HepG2 (cell line): Measurements from ENCODE around the gene ABCC1. TPM values are rescaled to one million over a fixed set of nuclear protein-coding genes. Genes with fewer than 3 reads are reported as not detected.

Source experiments
- ATM ChIP-seq: fragments of 450-650 bp; IDR thresholded peaks from 2 replicates; pipeline ENCODE4 v1.7.1; 2017; ENCODE audit warnings: mild to moderate bottlenecking, borderline replicate concordance
- CHD2 ChIP-seq: IDR thresholded peaks from 2 replicates; pipeline ENCODE4 v1.6.1; 2011; ENCODE audit warnings: low read depth, low read length, improper control_type of control experiment
- EED ChIP-seq: sonication (generic); formaldehyde crosslinking; IDR thresholded peaks from 2 replicates; pipeline ENCODE4 v1.5.0; 2020; ENCODE audit warnings: mild to moderate bottlenecking, missing genetic modification reagents
- ERF ChIP-seq: IDR thresholded peaks from 2 replicates; pipeline ENCODE4 v1.6.1; 2018; ENCODE audit warnings: missing biosample characterization, missing genetic modification reagents
- MTA1 ChIP-seq: sonication (generic); formaldehyde crosslinking; IDR thresholded peaks from 2 replicates; pipeline ENCODE4 v1.4.0; 2020; ENCODE audit warnings: missing genetic modification reagents, mild to moderate bottlenecking, borderline replicate concordance
- MXD4 ChIP-seq: IDR thresholded peaks from 2 replicates; pipeline ENCODE4 v1.6.1; 2016; ENCODE audit warnings: mild to moderate bottlenecking, missing biosample characterization, missing genetic modification reagents
- NCOR1 ChIP-seq: fragments of 200-600 bp; sonication (generic); IDR thresholded peaks from 2 replicates; pipeline ENCODE4 v1.7.0; 2017; ENCODE audit warnings: antibody characterized with exemption, low read length, borderline replicate concordance
- NR1H2 ChIP-seq: sonication (generic); formaldehyde crosslinking; IDR thresholded peaks from 2 replicates; pipeline ENCODE4 v1.8.1; 2022; ENCODE audit warnings: low read depth, missing genetic modification reagents, borderline replicate concordance
- NR3C1 ChIP-seq: sonication (generic); formaldehyde crosslinking; IDR thresholded peaks from 2 replicates; pipeline ENCODE4 v1.4.0; 2020; ENCODE audit warnings: missing genetic modification reagents
- POGZ ChIP-seq: sonication (generic); formaldehyde crosslinking; IDR thresholded peaks from 2 replicates; pipeline ENCODE4 v1.4.0; 2020; ENCODE audit warnings: mild to moderate bottlenecking, missing genetic modification reagents
- POLR2A ChIP-seq, 2 experiments: IDR thresholded peaks; 2 replicates each; pipeline ENCODE4 v1.6.1; 2011; ENCODE audit warnings: low read depth in 2 of 2, low read length in 2 of 2, mild to moderate bottlenecking in 1 of 2, moderate library complexity in 1 of 2; ENCODE audit not compliant: insufficient read depth in 1 of 2
- RCOR2 ChIP-seq: IDR thresholded peaks from 2 replicates; pipeline ENCODE4 v1.6.1; 2016; ENCODE audit warnings: missing biosample characterization, missing genetic modification reagents
- RORA ChIP-seq: sonication (generic); formaldehyde crosslinking; IDR thresholded peaks from 2 replicates; pipeline ENCODE4 v1.5.0; 2020; ENCODE audit warnings: mild to moderate bottlenecking, missing genetic modification reagents, moderate library complexity
- WIZ ChIP-seq: sonication (generic); formaldehyde crosslinking; IDR thresholded peaks from 2 replicates; pipeline ENCODE4 v1.5.1; 2020; ENCODE audit warnings: mild to moderate bottlenecking, missing genetic modification reagents
- ZEB1 ChIP-seq: IDR thresholded peaks from 2 replicates; pipeline ENCODE4 v1.6.1; 2012; ENCODE audit warnings: mild to moderate bottlenecking, low read depth, inconsistent platforms; ENCODE audit not compliant: insufficient replicate concordance
- ZNF431 ChIP-seq: sonication (generic); formaldehyde crosslinking; IDR thresholded peaks from 2 replicates; pipeline ENCODE4 v1.9.0; 2022; ENCODE audit warnings: missing genetic modification reagents, low read depth, mild to moderate bottlenecking, borderline replicate concordance
- ZNF772 ChIP-seq: sonication (generic); formaldehyde crosslinking; IDR thresholded peaks from 2 replicates; pipeline ENCODE4 v1.5.0; 2020; ENCODE audit warnings: mild to moderate bottlenecking, missing genetic modification reagents
- ZSCAN31 ChIP-seq: sonication (generic); formaldehyde crosslinking; IDR thresholded peaks from 2 replicates; pipeline ENCODE4 v1.5.0; 2020; ENCODE audit warnings: low read depth, mild to moderate bottlenecking, missing genetic modification reagents
- polyA plus RNA-seq, 8 experiments: library from polyadenylated mRNA; depleted of rRNA in 3 of 8; stranded (reverse) in 7 of 8; unstranded in 1 of 8; fragments of >200 nt; fragmentation: Illumina TruSeq in 4 of 8; extraction: Trizol in 4 of 8; gene quantifications; 2 replicates each; pipeline versions ENCODE4 v1.2.1 to v1.2.3, GENCODE V29; 2011 to 2016; ENCODE audit warnings: low read depth in 4 of 8, missing spikeins in 1 of 8, mixed read lengths in 1 of 8; ENCODE audit not compliant: insufficient read depth in 1 of 8
- total RNA-seq, 5 experiments: library from RNA; depleted of rRNA; stranded (reverse); fragments of >200 nt; fragmentation: Illumina TruSeq; extraction: Trizol; gene quantifications; 2 replicates each; pipeline ENCODE4 v1.2.3, GENCODE V29; 2016; ENCODE audit warnings: low read depth in 1 of 5
- TF ChIP-seq, protein P1 (sequence below): sonication (generic); formaldehyde crosslinking; IDR thresholded peaks from 2 replicates; pipeline ENCODE4 v1.5.0; 2020; ENCODE audit warnings: mild to moderate bottlenecking, missing genetic modification reagents
- TF ChIP-seq, protein P2 (sequence below): sonication (generic); formaldehyde crosslinking; IDR thresholded peaks from 2 replicates; pipeline ENCODE4 v1.8.0; 2022; ENCODE audit warnings: mild to moderate bottlenecking, missing genetic modification reagents; ENCODE audit not compliant: insufficient replicate concordance
- TF ChIP-seq, protein P3 (sequence below): sonication (generic); formaldehyde crosslinking; IDR thresholded peaks from 2 replicates; pipeline ENCODE4 v1.4.0; 2020; ENCODE audit warnings: missing genetic modification reagents, mild to moderate bottlenecking, borderline replicate concordance

Gene ABCC1
- total and polyA plus RNA-seq, 2 of the 13 experiments (the other 11 are each of a cell fraction or from before 2014, with no cell fraction given), result 13.0 to 30.6 TPM

DNA sequence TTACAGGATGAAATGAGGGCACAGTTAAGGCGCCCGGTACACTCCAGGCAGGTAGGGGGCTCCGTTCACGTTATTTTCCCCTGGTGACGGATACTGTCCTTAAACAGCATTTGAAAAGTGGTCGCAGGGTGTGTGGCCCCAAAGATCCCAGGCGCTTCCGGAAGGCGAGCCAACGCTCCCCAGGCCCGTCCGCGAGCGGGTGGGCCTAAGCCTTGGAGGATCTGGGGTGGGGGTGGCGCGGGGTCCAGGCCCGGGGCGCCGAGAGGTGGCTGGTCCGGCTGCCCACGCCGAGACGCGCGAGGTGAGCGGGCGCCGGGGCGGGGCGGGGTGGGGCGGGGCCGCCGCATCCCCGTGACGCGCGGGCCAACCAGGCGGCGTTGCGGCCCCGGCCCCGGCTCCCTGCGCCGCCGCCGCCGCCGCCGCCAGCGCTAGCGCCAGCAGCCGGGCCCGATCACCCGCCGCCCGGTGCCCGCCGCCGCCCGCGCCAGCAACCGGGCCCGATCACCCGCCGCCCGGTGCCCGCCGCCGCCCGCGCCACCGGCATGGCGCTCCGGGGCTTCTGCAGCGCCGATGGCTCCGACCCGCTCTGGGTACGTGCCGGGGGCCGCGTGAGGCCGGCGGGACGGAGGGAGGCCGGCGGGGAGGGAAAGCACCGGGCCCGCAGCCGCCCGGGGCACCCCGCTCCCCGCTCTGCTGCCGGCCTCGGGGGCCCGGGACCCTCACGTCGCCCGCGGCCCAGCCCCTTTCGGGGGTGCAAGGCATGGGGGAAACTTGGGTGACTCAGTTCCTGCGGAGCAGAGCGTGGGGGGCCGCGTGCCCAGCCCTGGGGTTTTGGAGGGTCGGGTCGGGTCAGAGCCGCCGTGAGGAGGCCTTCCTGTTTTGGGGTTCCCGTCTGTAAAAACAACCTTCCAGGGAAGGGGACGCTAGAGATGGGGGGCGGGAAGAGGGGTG lies at the start of gene ABCC1 (continued):
- TF ChIP-seq ATM (no peak), NR3C1 (no peak), WIZ (CRISPR knock-in tag) (no peak), ZNF431 (CRISPR knock-in tag) (no peak), RORA (CRISPR knock-in tag) (no peak), EED (CRISPR knock-in tag) (no peak), POGZ (CRISPR knock-in tag) (no peak), MXD4 (CRISPR knock-in tag) (no peak), CHD2 (no peak), MTA1 (CRISPR knock-in tag) (no peak; the same call in 1 of the 2 replicates), ERF (no peak), ZSCAN31 (CRISPR knock-in tag) (no peak), POLR2A (IDR thresholded peaks at IDR 0.05; ENCODE audit: insufficient read depth in 1 of 2, low read depth in 2 of 2, low read length in 2 of 2) (peak; percentile 19 to 58; a peak in 2 of 4 replicates), RCOR2 (CRISPR knock-in tag) (no peak), NR1H2 (CRISPR knock-in tag) (no peak), ZEB1 (no peak), ZNF772 (CRISPR knock-in tag) (0 out of 2 replicates have a peak, but pooled peaks have one; percentile 33), NCOR1 (no peak)
- TF ChIP-seq, protein P1, sequence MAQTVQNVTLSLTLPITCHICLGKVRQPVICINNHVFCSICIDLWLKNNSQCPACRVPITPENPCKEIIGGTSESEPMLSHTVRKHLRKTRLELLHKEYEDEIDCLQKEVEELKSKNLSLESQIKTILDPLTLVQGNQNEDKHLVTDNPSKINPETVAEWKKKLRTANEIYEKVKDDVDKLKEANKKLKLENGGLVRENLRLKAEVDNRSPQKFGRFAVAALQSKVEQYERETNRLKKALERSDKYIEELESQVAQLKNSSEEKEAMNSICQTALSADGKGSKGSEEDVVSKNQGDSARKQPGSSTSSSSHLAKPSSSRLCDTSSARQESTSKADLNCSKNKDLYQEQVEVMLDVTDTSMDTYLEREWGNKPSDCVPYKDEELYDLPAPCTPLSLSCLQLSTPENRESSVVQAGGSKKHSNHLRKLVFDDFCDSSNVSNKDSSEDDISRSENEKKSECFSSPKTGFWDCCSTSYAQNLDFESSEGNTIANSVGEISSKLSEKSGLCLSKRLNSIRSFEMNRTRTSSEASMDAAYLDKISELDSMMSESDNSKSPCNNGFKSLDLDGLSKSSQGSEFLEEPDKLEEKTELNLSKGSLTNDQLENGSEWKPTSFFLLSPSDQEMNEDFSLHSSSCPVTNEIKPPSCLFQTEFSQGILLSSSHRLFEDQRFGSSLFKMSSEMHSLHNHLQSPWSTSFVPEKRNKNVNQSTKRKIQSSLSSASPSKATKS (CRISPR knock-in tag), result no peak
- TF ChIP-seq, protein P2, sequence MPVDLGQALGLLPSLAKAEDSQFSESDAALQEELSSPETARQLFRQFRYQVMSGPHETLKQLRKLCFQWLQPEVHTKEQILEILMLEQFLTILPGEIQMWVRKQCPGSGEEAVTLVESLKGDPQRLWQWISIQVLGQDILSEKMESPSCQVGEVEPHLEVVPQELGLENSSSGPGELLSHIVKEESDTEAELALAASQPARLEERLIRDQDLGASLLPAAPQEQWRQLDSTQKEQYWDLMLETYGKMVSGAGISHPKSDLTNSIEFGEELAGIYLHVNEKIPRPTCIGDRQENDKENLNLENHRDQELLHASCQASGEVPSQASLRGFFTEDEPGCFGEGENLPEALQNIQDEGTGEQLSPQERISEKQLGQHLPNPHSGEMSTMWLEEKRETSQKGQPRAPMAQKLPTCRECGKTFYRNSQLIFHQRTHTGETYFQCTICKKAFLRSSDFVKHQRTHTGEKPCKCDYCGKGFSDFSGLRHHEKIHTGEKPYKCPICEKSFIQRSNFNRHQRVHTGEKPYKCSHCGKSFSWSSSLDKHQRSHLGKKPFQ (CRISPR knock-in tag), result no peak
- TF ChIP-seq, protein P3, sequence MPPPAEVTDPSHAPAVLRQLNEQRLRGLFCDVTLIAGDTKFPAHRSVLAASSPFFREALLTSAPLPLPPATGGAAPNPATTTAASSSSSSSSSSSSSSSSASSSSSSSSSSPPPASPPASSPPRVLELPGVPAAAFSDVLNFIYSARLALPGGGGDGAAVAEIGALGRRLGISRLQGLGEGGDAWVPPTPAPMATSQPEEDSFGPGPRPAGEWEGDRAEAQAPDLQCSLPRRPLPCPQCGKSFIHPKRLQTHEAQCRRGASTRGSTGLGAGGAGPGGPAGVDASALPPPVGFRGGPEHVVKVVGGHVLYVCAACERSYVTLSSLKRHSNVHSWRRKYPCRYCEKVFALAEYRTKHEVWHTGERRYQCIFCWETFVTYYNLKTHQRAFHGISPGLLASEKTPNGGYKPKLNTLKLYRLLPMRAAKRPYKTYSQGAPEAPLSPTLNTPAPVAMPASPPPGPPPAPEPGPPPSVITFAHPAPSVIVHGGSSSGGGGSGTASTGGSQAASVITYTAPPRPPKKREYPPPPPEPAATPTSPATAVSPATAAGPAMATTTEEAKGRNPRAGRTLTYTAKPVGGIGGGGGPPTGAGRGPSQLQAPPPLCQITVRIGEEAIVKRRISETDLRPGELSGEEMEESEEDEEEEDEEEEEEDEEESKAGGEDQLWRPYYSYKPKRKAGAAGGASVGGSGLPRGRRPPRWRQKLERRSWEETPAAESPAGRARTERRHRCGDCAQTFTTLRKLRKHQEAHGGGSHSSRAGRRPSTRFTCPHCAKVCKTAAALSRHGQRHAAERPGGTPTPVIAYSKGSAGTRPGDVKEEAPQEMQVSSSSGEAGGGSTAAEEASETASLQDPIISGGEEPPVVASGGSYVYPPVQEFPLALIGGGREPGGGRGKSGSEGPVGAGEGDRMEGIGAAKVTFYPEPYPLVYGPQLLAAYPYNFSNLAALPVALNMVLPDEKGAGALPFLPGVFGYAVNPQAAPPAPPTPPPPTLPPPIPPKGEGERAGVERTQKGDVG (CRISPR knock-in tag), result no peak
